LoVo (cell line): Measurements from ENCODE around the gene DALRD3.

Experiments
- DNase-seq: peaks from one replicate; pipeline ENCODE4 v3.0.0-alpha.2; 2016; ENCODE audit warnings: low spot score

Gene DALRD3

GRCh38 chr3:48974076-48974864 is 44.1 kb downstream of the DALRD3 start:
- DNase-seq = no peak

GRCh38 chr3:48970586-48970985 is 47.8 kb downstream of the DALRD3 start:
- no peak for DNase-seq

- no peak for DNase-seq
These were observed 51.5 kb downstream of the DALRD3 start for GRCh38 chr3:48966876-48967361.

GRCh38 chr3:48966367-48966766 is 52.0 kb downstream of the DALRD3 start:
- no peak for DNase-seq
